Measurements from ENCODE around the gene AMOTL2.

Gene AMOTL2

DNA sequence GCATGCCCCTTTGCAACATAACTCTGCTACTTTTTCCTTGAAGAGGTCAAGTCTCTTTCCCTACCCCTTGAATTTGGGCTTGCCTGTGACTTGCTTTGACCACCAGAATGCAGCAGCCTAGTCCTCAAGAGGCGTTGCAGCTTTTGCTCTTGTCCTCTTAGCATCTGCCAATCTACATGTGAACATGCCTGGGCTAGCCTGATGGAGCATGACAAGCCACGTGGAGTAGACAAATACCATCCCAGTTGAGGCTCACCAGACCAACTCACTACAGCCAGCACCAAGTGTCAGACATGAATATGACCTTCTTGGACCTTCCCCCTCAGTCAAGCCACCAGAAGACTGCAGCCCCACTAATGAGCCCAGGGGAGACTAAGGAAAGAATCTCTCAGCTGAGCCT, 32.9 kb downstream of the AMOTL2 start:
- DNase-seq = no peak
- in situ Hi-C loops (cut with HindIII; ENCODE audit: low pct_ligation_motif_present, low pct_unique_long_range_greater_than_20kb, low sequenced_read_pairs) = no loop called here

GRCh38 chr3:134340982-134341365, 33.3 kb downstream of the AMOTL2 start:
- DNase-seq = no peak
- in situ Hi-C loops (cut with HindIII; ENCODE audit: low pct_ligation_motif_present, low pct_unique_long_range_greater_than_20kb, low sequenced_read_pairs) = no loop called here

DNA sequence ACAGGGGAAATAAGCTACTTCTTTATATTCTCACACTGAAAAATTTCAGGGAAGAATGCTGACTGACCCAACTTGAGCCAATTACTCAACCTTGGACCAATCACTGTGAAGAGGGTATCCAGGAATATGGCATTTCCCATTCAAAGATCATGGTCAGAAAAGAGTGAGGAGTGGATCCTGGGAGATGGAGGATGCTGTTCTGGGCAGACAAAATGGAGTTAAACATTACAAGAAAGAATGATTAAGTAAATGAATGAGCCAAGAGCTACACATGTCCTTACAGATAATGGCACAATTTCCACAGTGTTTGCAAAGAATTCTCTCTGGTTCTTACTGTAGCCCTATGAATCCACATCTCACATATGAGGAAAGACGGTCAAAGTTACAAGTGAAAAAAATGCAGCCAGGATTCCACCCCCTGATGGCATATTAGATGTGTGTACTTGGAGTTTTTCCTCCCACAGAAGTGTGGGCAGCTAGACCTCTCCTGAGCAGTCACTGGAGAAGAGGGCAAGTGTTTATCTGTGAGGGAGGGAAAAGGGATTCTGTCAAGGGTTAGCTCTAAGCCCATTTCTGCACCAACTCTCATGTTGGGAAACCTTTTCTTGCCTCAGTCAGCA, 33.8 kb downstream of the AMOTL2 start:
- DNase-seq = no peak
- in situ Hi-C loops (cut with HindIII; ENCODE audit: low pct_ligation_motif_present, low pct_unique_long_range_greater_than_20kb, low sequenced_read_pairs) = no loop called here

- in situ Hi-C loops (cut with HindIII; ENCODE audit: low pct_ligation_motif_present, low pct_unique_long_range_greater_than_20kb, low sequenced_read_pairs) = no loop called here
- DNase-seq = no peak
Observed at GRCh38 chr3:134339913-134340312, 34.3 kb downstream of the AMOTL2 start.

DNA sequence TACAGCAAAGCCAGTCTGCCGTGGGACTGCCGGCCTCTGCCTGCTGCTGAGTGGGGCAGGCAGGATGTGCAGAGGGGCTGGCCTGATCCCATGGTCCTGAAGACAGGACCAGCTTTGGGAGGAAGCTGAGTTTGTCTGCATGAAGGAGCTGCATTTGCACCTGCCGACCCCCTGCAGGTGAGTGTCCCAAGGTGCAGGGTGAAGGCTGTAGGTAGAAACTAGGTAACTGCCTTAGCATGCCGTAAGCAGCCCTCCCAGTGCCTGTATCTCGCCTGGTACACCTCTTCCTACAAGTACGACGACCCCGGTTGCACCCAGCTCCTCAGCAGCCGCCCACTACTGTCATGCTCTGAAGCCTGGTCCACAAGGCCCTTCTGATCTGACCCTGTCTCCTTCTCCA, 34.9 kb downstream of the AMOTL2 start:
- in situ Hi-C loops (cut with HindIII; ENCODE audit: low pct_ligation_motif_present, low pct_unique_long_range_greater_than_20kb, low sequenced_read_pairs) = no loop called here
- DNase-seq = no peak

DNA sequence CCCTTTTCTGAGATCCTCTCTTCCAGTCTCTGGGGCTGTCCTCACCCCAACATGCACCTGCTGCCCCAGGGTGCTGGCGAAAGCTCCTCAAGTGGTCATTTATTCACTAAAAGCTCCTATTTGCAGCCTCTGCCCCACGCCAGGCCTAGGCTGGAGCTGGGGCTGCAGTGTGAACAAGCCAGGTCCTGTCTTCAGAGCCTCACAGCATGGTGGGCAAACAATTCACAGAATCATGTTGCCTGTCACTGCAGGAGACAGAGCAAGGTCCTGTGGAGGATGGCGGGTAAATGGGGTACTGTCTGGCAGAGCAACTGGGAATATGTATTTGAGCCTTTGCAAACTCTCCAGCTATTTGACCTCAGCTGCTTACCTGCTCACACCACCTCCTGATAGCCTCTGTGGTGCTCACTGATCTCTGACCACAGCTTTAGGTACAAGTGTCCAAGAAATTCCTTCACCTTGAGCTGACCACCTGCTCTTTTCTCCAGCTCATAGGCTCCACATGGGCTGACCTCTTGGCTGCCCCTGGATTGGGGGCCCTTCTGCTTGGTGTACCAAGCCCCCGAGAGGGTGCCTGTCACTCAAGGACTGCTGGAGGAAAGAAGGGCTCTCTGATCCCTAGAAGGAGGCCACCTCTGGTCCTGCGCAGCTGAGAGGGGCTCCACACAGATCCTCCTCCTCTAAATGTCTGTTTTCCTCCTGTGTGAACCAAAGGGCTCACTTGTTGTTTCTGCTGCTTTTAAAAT, 35.6 kb downstream of the AMOTL2 start:
- no peak for DNase-seq
- in situ Hi-C loops (cut with HindIII; ENCODE audit: low pct_ligation_motif_present, low pct_unique_long_range_greater_than_20kb, low sequenced_read_pairs) = no loop called here

DNA sequence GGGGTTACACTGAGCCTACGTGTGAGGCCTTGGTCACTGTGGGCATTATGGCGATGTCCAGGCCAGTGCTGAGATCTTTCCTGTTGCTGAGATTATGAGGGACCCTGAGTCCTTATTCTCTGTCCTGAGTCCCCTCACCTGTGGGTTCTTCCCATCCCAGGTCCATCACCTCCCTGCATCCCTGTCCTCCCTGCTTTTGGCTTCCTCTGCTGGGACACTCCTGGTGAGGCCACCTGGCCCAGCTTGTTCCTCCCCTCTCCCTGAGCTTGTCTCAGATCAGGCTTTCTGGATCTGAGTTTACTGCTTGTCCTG, 36.1 kb downstream of the AMOTL2 start:
- in situ Hi-C loops (cut with HindIII; ENCODE audit: low pct_ligation_motif_present, low pct_unique_long_range_greater_than_20kb, low sequenced_read_pairs) = no loop called here
- no peak for DNase-seq

GRCh38 chr3:134337511-134338200, 36.6 kb downstream of the AMOTL2 start:
- no peak for DNase-seq

DNA sequence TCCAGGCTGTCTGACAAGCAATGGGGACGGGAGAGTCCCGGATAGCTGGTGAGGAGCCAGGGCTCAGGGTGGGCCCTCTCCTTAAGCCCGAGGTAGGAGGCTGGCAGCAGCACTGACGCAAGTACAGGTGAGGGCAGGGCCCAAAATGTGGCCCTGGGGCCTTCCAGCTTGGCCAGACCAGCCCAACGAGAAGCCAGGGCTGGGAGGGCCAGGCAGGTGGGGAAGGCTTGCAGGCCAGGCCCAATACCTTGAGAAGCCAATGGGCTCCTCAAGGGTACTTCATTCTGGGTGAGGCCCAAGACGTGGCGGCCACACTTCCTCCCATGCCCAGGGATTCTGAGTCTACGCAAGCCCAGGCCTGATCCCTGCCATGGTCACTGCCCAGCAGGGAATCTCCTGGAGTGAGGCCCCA, 37.2 kb downstream of the AMOTL2 start:
- in situ Hi-C loops (cut with HindIII; ENCODE audit: low pct_ligation_motif_present, low pct_unique_long_range_greater_than_20kb, low sequenced_read_pairs) = no loop called here
- no peak for DNase-seq

More at GRCh38 chr3:134337511-134338200, 36.6 kb downstream of the AMOTL2 start:
- in situ Hi-C loops (cut with HindIII; ENCODE audit: low pct_ligation_motif_present, low pct_unique_long_range_greater_than_20kb, low sequenced_read_pairs) = no loop called here

GRCh38 chr3:134336587-134336986, 37.7 kb downstream of the AMOTL2 start:
- in situ Hi-C loops (cut with HindIII; ENCODE audit: low pct_ligation_motif_present, low pct_unique_long_range_greater_than_20kb, low sequenced_read_pairs) = no loop called here
- no peak for DNase-seq

GRCh38 chr3:134334901-134335280, 39.4 kb downstream of the AMOTL2 start:
- no peak for DNase-seq
- in situ Hi-C loops (cut with HindIII; ENCODE audit: low pct_ligation_motif_present, low pct_unique_long_range_greater_than_20kb, low sequenced_read_pairs) = no loop called here

GRCh38 chr3:134334231-134334900, 39.9 kb downstream of the AMOTL2 start:
- in situ Hi-C loops (cut with HindIII; ENCODE audit: low pct_ligation_motif_present, low pct_unique_long_range_greater_than_20kb, low sequenced_read_pairs) = no loop called here
- DNase-seq = no peak

DNA sequence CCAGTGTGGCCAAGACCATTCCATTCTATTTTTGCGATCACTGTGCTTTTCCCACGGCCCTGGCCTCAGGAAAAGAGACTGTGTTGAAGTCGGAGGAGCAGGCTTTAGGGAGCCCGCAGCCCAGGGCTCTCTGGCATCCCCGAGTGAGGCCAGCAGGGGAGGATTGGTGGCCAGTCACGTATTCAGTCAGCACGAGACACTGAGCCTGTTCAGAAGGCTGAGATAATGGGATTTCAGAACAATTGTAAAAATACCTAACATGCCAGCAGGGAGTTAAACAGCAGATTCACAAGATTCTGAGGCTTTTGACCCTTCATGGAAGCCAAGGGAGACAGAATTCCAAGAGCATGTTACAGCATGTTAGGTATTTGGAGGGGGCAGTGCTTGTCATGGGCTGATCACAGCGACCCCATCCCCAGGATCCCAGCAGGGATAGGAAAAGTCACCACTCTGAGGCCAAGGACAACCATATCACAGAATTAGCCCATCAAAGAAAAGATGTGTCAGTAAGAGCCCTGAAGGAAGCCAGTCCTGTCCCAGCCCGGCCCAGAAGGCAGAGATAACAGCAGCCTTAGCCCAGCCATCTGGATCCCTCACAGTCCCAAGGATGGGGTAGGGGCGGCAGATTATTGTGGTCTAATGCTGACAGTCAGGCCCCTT, 40.6 kb downstream of the AMOTL2 start:
- in situ Hi-C loops (cut with HindIII; ENCODE audit: low pct_ligation_motif_present, low pct_unique_long_range_greater_than_20kb, low sequenced_read_pairs) = no loop called here
- DNase-seq = peak; percentile 60

DNA sequence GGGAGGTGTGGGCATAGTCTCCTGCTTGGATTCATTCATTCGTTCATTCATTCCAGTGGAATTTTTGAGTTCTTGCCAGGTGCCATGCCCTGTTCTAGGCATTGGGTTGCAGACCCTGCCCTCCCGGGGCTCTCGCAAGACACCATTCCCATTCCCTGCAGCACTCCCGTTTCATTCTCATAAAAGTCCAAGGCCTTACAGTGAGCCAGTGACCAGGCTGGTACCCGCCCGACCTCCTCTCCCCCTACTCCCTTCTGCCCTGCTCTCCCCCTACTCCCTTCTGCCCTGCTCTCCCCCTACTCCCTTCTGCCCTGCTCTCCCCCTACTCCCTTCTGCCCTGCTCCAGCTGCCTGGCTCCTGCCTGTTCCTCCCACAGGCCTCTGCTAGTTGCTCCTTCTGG, 41.9 kb downstream of the AMOTL2 start:
- DNase-seq = peak; percentile 65
- in situ Hi-C loops (cut with HindIII; ENCODE audit: low pct_ligation_motif_present, low pct_unique_long_range_greater_than_20kb, low sequenced_read_pairs) = no loop called here

DNA sequence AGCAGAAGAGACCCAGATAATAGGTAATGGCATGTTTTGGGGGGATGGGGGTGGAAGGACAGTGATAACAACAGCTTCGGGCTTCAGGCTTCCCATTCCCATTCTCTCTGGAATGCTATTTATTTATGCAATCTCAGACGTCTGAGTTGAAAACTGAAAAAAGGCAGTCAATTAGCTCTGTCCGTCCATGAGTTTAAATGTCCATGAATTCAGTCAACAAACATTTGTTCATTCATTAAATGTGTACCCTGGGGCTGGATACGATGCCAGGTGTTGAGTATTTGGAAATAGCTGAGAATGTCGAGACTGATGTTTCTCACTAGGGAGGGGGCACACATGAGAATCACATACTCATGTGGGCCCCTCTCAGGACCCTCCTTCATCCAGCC, 42.4 kb downstream of the AMOTL2 start:
- in situ Hi-C loops (cut with HindIII; ENCODE audit: low pct_ligation_motif_present, low pct_unique_long_range_greater_than_20kb, low sequenced_read_pairs) = no loop called here
- DNase-seq = no peak

- peak; percentile 62 for DNase-seq
- in situ Hi-C loops (cut with HindIII; ENCODE audit: low pct_ligation_motif_present, low pct_unique_long_range_greater_than_20kb, low sequenced_read_pairs) = no loop called here
Observed at GRCh38 chr3:134330883-134331810, 43.1 kb downstream of the AMOTL2 start.

DNA sequence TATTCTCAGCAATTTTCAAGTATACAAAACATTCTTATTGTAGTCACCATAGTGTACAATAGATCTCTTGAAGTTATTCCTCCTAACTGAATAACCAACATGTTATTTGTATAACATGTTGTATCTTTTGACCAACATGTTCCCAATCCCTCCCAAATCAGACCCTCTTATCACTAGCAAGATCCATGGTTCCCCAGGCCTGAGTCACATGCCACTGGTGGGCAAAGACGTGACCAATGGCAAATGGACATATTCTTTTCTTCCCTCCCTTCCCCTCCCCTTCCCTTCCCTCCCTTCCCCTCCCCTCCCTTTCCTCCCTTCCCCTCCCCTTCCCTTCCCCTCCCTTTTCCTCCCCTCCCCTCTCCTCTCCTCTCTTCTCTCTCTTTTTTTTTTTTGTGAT, 45.4 kb downstream of the AMOTL2 start:
- no peak for DNase-seq

GRCh38 chr3:134328147-134328591, 46.1 kb downstream of the AMOTL2 start:
- DNase-seq = peak; percentile 91
- in situ Hi-C loops (cut with HindIII; ENCODE audit: low pct_ligation_motif_present, low pct_unique_long_range_greater_than_20kb, low sequenced_read_pairs) = no loop called here

More for the DNA sequence above, 45.4 kb downstream of the AMOTL2 start:
- in situ Hi-C loops (cut with HindIII; ENCODE audit: low pct_ligation_motif_present, low pct_unique_long_range_greater_than_20kb, low sequenced_read_pairs) = no loop called here
